Measurements from ENCODE around the gene DOK5. TPM values are rescaled to one million over a fixed set of nuclear protein-coding genes. Genes with fewer than 3 reads are reported as not detected.

Gene DOK5
- total RNA-seq, 2 experiments from 2014 or later, result not detected

DNA sequence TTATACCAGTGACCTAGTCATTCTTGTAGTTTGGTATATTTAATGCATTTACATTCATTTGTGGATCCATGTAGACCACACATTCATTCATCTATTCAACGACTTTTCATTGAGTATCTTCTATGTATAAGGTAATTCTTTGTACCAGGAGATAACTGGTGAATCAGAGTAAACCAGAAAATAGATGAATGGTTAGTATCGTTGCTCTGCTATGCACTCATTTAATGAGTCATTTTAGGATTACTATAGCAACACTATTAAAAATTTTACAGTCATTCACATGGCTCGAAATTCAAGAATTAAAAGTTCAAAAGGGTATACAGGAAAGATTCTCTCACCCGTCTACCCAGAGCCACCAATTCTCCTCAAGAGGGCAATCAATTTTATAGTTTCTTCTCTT, 26.8 kb downstream of the DOK5 start:
- peaks cover 6% of the 10 kb centered on the region for H3K9me3 Mint-ChIP-seq
- H3K27ac Mint-ChIP-seq, result no peak overlapping the region
- H3K4me1 Mint-ChIP-seq, result no peaks in the 10 kb centered on the region
- H3K27me3 Mint-ChIP-seq, result peaks cover 8% of the 10 kb centered on the region
- H3K4me3 Mint-ChIP-seq, result no peak overlapping the region
- POLR2A ChIA-PET, result no interaction called here
- H3K36me3 Mint-ChIP-seq, result no peaks in the 10 kb centered on the region
- DNase-seq (no peak), ATAC-seq (ENCODE audit: low read depth) (no peak)

- Mint-ChIP-seq H3K4me3 (no peak overlapping the region), H3K4me1 (no peaks in the 10 kb centered on the region), H3K36me3 (no peaks in the 10 kb centered on the region), H3K9me3 (peaks cover 6% of the 10 kb centered on the region), H3K27me3 (peaks cover 2% of the 10 kb centered on the region), H3K27ac (no peak overlapping the region)
- ATAC-seq (ENCODE audit: low read depth) (no peak), DNase-seq (no peak)
- POLR2A ChIA-PET, result no interaction called here
Observed at GRCh38 chr20:54506643-54507042, 31.2 kb downstream of the DOK5 start.

- DNase-seq (no peak), ATAC-seq (ENCODE audit: low read depth) (no peak)
- no peaks in the 10 kb centered on the region for H3K4me1 Mint-ChIP-seq
- H3K27ac Mint-ChIP-seq, result no peak overlapping the region
- no peaks in the 10 kb centered on the region for H3K27me3 Mint-ChIP-seq
- H3K36me3 Mint-ChIP-seq, result no peaks in the 10 kb centered on the region
- no peak overlapping the region for H3K4me3 Mint-ChIP-seq
- H3K9me3 Mint-ChIP-seq, result peaks cover 3% of the 10 kb centered on the region
- POLR2A ChIA-PET, result no interaction called here
Observed at GRCh38 chr20:54510541-54511129, 35.2 kb downstream of the DOK5 start.

GRCh38 chr20:54512694-54513093, 37.3 kb downstream of the DOK5 start:
- ATAC-seq (ENCODE audit: low read depth) (no peak), DNase-seq (no peak)
- Mint-ChIP-seq H3K4me3 (no peak overlapping the region), H3K36me3 (no peaks in the 10 kb centered on the region), H3K9me3 (no peaks in the 10 kb centered on the region), H3K4me1 (no peaks in the 10 kb centered on the region), H3K27me3 (no peaks in the 10 kb centered on the region), H3K27ac (no peak overlapping the region)
- POLR2A ChIA-PET, result no interaction called here

DNA sequence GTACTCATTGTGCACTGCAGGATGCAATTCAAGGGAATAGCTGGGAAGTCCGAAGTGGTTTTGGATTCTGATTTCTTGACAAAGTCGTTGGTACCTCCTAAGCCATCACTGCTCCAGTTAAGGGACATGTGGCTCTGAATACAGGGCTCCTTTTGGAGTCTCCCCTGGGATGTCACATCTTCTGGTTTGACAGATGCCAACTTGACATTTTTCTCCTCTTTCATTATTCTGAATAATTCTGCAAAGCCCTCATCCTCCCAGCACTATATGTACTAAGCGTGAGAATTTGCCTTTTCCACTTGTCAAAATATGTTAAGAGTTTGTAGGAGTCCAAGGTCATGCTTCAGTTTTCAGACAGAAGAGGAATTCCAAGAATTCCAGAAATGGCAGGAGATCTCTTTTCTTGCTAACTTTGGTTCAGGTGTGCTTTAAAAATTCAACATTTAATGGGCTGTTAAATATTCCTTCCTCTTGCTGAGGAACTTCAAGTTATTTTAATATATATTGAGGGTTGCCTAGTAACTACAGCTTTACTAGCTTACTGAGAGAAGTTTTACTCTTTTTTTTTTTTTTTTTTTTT, 38.7 kb downstream of the DOK5 start:
- Mint-ChIP-seq H3K27me3 (no peaks in the 10 kb centered on the region), H3K9me3 (no peaks in the 10 kb centered on the region), H3K4me1 (no peaks in the 10 kb centered on the region), H3K27ac (no peak overlapping the region), H3K4me3 (no peak overlapping the region), H3K36me3 (no peaks in the 10 kb centered on the region)
- ATAC-seq (ENCODE audit: low read depth) (no peak), DNase-seq (no peak)
- POLR2A ChIA-PET, result no interaction called here

DNA sequence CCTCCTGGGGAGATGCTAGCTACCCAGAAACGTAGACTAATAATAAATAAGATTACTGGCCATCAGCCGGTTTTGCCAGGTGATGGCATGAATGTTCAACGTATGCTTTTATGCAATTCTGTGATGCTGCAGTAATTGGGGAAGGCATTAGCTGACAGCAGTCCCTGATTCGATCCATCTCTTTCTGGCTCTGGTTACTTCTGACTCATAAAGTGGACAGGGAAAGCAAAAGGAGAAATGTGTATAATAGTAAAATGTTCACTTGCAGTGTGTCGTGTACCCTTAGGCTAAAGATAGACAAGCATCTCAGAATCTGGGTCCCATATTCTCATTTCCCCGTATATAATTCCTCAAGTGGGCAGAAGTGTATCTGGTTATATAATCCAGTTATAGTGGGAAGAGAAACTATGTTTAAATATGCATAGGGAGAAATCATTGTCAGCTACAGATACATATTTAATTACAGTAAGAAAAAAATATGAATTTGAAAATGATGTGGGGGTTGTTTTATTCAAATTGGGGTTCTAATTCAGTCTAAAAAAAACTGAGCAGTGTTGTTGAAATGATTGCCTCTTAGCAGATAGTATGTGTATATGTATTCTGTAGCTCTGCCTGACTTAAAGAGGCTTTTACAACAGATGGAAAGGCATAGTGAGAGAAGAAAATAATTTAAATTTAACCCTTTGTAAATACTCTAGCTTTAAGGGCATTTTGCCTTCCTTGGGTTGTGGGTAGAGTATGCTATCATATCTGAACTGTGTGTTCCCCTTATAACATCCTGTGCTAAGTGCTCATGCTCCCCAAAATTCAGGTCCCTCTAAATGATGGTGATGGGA, 40.6 kb downstream of the DOK5 start:
- no peak for ATAC-seq (ENCODE audit: low read depth)
- H3K27me3 Mint-ChIP-seq, result no peaks in the 10 kb centered on the region

DNA sequence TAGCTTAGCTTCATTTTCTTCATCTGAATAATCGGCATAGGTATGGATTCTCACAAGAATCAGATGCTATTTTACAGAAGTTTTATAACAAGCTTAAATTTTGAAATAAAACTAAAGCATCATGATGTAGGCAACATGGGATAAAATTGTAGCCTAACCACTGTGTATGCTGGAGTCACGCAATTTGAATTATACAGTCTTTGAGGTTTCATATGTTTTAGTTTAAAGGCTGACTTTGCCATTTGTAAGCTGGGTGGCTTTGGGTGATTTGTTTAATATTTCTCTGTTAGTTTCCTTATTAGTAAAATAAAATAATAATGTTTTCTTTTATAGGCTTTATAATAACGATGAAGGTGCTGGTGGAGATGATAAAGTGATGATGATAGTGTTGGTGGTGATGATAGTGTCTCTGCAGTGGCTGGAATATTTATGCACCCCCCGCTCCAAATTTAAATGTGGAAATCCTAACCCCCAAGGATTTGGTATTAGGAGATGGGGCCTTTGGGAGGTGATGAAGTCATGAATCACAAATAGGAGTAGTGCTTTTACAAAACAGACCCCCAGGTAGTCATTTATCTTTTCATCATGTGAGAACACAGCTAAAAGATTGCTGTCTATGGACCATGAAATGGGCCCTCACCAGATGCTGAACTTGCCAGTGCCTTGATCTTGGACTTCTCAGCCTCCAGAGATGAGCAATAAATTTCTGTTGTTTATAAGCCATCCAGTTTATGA, 42.0 kb downstream of the DOK5 start:
- DNase-seq, result no peak
- H3K27me3 Mint-ChIP-seq, result no peaks in the 10 kb centered on the region
- H3K36me3 Mint-ChIP-seq, result no peaks in the 10 kb centered on the region
- POLR2A ChIA-PET, result no interaction called here
- no peaks in the 10 kb centered on the region for H3K4me1 Mint-ChIP-seq
- no peak overlapping the region for H3K4me3 Mint-ChIP-seq
- H3K9me3 Mint-ChIP-seq, result no peaks in the 10 kb centered on the region
- no peak for ATAC-seq (ENCODE audit: low read depth)
- H3K27ac Mint-ChIP-seq, result no peak overlapping the region

More for the DNA sequence above, 40.6 kb downstream of the DOK5 start:
- Mint-ChIP-seq H3K36me3 (no peaks in the 10 kb centered on the region), H3K4me1 (no peaks in the 10 kb centered on the region), H3K9me3 (no peaks in the 10 kb centered on the region), H3K27ac (no peak overlapping the region), H3K4me3 (no peak overlapping the region)
- POLR2A ChIA-PET, result no interaction called here
- DNase-seq, result no peak

GRCh38 chr20:54524849-54525248, 49.5 kb downstream of the DOK5 start:
- Mint-ChIP-seq H3K36me3 (no peaks in the 10 kb centered on the region), H3K9me3 (no peaks in the 10 kb centered on the region), H3K27ac (no peak overlapping the region), H3K4me1 (no peaks in the 10 kb centered on the region), H3K27me3 (no peaks in the 10 kb centered on the region), H3K4me3 (no peak overlapping the region)
- no peak for DNase-seq
- POLR2A ChIA-PET, result no interaction called here
- ATAC-seq (ENCODE audit: low read depth), result no peak

GRCh38 chr20:54525916-54526590, 50.7 kb downstream of the DOK5 start:
- no peaks in the 10 kb centered on the region for H3K36me3 Mint-ChIP-seq
- no peak for ATAC-seq (ENCODE audit: low read depth)
- H3K27ac Mint-ChIP-seq, result no peak overlapping the region
- no peaks in the 10 kb centered on the region for H3K27me3 Mint-ChIP-seq
- POLR2A ChIA-PET, result no interaction called here
- H3K4me3 Mint-ChIP-seq, result no peak overlapping the region
- no peak for DNase-seq
- no peaks in the 10 kb centered on the region for H3K9me3 Mint-ChIP-seq
- H3K4me1 Mint-ChIP-seq, result no peaks in the 10 kb centered on the region

DNA sequence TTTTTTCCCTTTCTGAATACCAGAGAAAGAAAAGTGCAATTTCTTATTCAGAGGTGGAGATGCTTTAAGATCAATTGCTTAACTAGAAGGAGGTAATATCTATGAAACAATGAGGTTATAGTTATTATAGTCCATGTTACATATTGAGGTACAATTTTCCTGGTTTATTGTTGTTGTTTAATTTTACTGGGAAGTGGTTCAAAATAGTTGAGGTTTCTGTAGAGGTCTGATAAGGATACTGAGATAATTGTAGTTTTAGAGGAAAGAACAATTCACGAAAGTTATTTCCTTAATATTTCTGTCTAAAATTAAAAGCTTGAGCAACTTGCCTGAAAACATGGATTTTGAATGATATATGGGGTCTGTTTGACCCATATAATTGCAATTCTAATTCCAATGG, 51.4 kb downstream of the DOK5 start:
- DNase-seq, result no peak
- ATAC-seq (ENCODE audit: low read depth), result no peak
- no peaks in the 10 kb centered on the region for H3K4me1 Mint-ChIP-seq
- H3K4me3 Mint-ChIP-seq, result no peak overlapping the region
- no peak overlapping the region for H3K27ac Mint-ChIP-seq
- POLR2A ChIA-PET, result no interaction called here
- H3K27me3 Mint-ChIP-seq, result no peaks in the 10 kb centered on the region
- H3K36me3 Mint-ChIP-seq, result no peaks in the 10 kb centered on the region
- no peaks in the 10 kb centered on the region for H3K9me3 Mint-ChIP-seq

DNA sequence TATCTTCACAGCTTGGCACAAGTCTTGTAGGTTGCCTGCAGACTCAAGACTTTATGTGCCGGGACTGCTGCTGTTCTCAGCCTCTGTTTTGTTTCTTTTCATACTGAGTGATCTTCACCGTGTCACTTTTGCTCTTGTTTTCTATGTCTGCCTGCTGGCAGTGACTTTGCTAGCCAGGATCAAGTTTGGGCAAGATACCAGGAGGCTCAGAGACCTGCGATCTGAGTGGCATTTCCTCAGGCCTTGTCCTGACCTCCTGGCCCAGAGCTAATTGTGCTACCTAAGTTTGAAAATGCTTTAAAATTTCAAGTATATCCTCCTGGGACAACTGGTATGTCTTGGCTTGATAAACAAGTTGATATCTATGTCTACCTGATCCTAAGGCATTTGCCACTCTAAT, 57.2 kb downstream of the DOK5 start:
- no peak overlapping the region for H3K4me3 Mint-ChIP-seq
- ATAC-seq (ENCODE audit: low read depth) (no peak), DNase-seq (no peak)
- H3K9me3 Mint-ChIP-seq, result no peaks in the 10 kb centered on the region
- H3K27ac Mint-ChIP-seq, result no peak overlapping the region
- no peaks in the 10 kb centered on the region for H3K4me1 Mint-ChIP-seq
- no peaks in the 10 kb centered on the region for H3K36me3 Mint-ChIP-seq
- POLR2A ChIA-PET, result no interaction called here
- H3K27me3 Mint-ChIP-seq, result no peaks in the 10 kb centered on the region

GRCh38 chr20:54534101-54534500, 58.7 kb downstream of the DOK5 start:
- ATAC-seq (ENCODE audit: low read depth), result no peak
- no peaks in the 10 kb centered on the region for H3K27me3 Mint-ChIP-seq

GRCh38 chr20:54535033-54535432, 59.6 kb downstream of the DOK5 start:
- Mint-ChIP-seq H3K4me3 (no peak overlapping the region), H3K27ac (no peak overlapping the region), H3K27me3 (no peaks in the 10 kb centered on the region), H3K9me3 (peaks cover 1% of the 10 kb centered on the region), H3K36me3 (no peaks in the 10 kb centered on the region), H3K4me1 (no peaks in the 10 kb centered on the region)
- POLR2A ChIA-PET, result no interaction called here
- ATAC-seq (ENCODE audit: low read depth), result no peak
- no peak for DNase-seq

More at GRCh38 chr20:54534101-54534500, 58.7 kb downstream of the DOK5 start:
- POLR2A ChIA-PET, result no interaction called here
- peaks cover 1% of the 10 kb centered on the region for H3K9me3 Mint-ChIP-seq
- H3K36me3 Mint-ChIP-seq, result no peaks in the 10 kb centered on the region
- no peak for DNase-seq
- H3K4me1 Mint-ChIP-seq, result no peaks in the 10 kb centered on the region
- no peak overlapping the region for H3K27ac Mint-ChIP-seq
- H3K4me3 Mint-ChIP-seq, result no peak overlapping the region

Measured in activated naive CD8-positive, alpha-beta T cell treated with anti-CD3 and anti-CD28 coated beads, Interleukin-2, amount 10 ng/mL, durations not matched to agents 7 days and 5 days (primary cell).